SK-N-SH treated with all-trans-retinoic acid at 6 μM for 48 hours (cell line): Measurements from ENCODE around the gene GTF2A1L.
"Not testable (repeated sequence)": the region's sequence is repeated elsewhere in the genome, so short reads cannot be mapped to it uniquely, and the experiment has no call there.

Experiments used
- ATAC-seq: fragments of 200-7000 bp; cut with Tn5 transposase; 3 replicates; pipeline ENCODE4 v1.9.1; 2020; ENCODE audit warnings: mild to moderate bottlenecking, moderate library complexity
- ARNTL ChIP-seq: fragments of 450-650 bp; formaldehyde crosslinking; IDR thresholded peaks from 2 replicates; pipeline ENCODE4 v1.5.0; 2020; ENCODE audit warnings: low read depth, mild to moderate bottlenecking, moderate library complexity, borderline replicate concordance
- BACH2 ChIP-seq: fragments of 250-450 bp; sonication (Bioruptor Pico); IDR thresholded peaks from 2 replicates; pipeline ENCODE4 v1.9.0; 2021; ENCODE audit warnings: mild to moderate bottlenecking, borderline replicate concordance
- CREB5 ChIP-seq: fragments of 250-450 bp; sonication (Bioruptor Pico); IDR thresholded peaks from 2 replicates; pipeline ENCODE4 v1.5.1; 2020; ENCODE audit warnings: low read depth, mild to moderate bottlenecking, moderate library complexity
- CSDC2 ChIP-seq: fragments of 250-450 bp; sonication (Bioruptor Pico); IDR thresholded peaks from 2 replicates; pipeline ENCODE4 v1.5.0; 2020; ENCODE audit warnings: mild to moderate bottlenecking, moderate library complexity
- CSRNP3 ChIP-seq: fragments of 250-450 bp; sonication (Bioruptor Pico); IDR thresholded peaks from 2 replicates; pipeline ENCODE4 v1.5.1; 2021; ENCODE audit warnings: mild to moderate bottlenecking, moderate library complexity
- ESRRG ChIP-seq: fragments of 250-450 bp; sonication (Bioruptor Pico); IDR thresholded peaks from 2 replicates; pipeline ENCODE4 v1.6.1; 2021; ENCODE audit warnings: mild to moderate bottlenecking
- GLIS3 ChIP-seq: fragments of 250-450 bp; sonication (Bioruptor Pico); IDR thresholded peaks from 2 replicates; pipeline ENCODE4 v1.5.0; 2020; ENCODE audit warnings: mild to moderate bottlenecking, moderate library complexity
- ISL1 ChIP-seq: fragments of 250-450 bp; sonication (Bioruptor Pico); IDR thresholded peaks from 2 replicates; pipeline ENCODE4 v2.1.2; 2022; ENCODE audit warnings: mild to moderate bottlenecking, moderate library complexity
- OSR1 ChIP-seq: fragments of 250-450 bp; sonication (Bioruptor Pico); IDR thresholded peaks from 2 replicates; pipeline ENCODE4 v1.8.0; 2022; ENCODE audit warnings: moderate library complexity, mild to moderate bottlenecking, inconsistent platforms
- PATZ1 ChIP-seq: fragments of 250-450 bp; sonication (Bioruptor Pico); IDR thresholded peaks from 2 replicates; pipeline ENCODE4 v1.8.0; 2020; ENCODE audit warnings: mild to moderate bottlenecking, moderate library complexity, borderline replicate concordance
- POU6F1 ChIP-seq: fragments of 250-450 bp; sonication (Bioruptor Pico); IDR thresholded peaks from 2 replicates; pipeline ENCODE4 v1.8.0; 2021; ENCODE audit warnings: low read depth, mild to moderate bottlenecking, moderate library complexity, borderline replicate concordance
- PPARA ChIP-seq: fragments of 250-450 bp; sonication (Bioruptor Pico); IDR thresholded peaks from 2 replicates; pipeline ENCODE4 v1.5.0; 2020; ENCODE audit warnings: mild to moderate bottlenecking, borderline replicate concordance
- RARB ChIP-seq: fragments of 250-450 bp; sonication (Bioruptor Pico); IDR thresholded peaks from 2 replicates; pipeline ENCODE4 v1.8.0; 2021; ENCODE audit warnings: mild to moderate bottlenecking, moderate library complexity
- SNAI2 ChIP-seq: fragments of 250-450 bp; sonication (Bioruptor Pico); IDR thresholded peaks from 2 replicates; pipeline ENCODE4 v1.5.0; 2020; ENCODE audit warnings: mild to moderate bottlenecking, moderate library complexity
- TCF4 ChIP-seq: fragments of 250-450 bp; sonication (Bioruptor Pico); IDR thresholded peaks from 2 replicates; pipeline ENCODE4 v1.8.0; 2021; ENCODE audit warnings: mild to moderate bottlenecking, moderate library complexity, borderline replicate concordance
- TOX ChIP-seq: fragments of 250-450 bp; sonication (Bioruptor Pico); IDR thresholded peaks from 2 replicates; pipeline ENCODE4 v1.8.0; 2021; ENCODE audit warnings: mild to moderate bottlenecking, moderate library complexity, borderline replicate concordance
- TSHZ2 ChIP-seq: fragments of 250-450 bp; sonication (Bioruptor Pico); IDR thresholded peaks from 2 replicates; pipeline ENCODE4 v1.5.0; 2020; ENCODE audit warnings: mild to moderate bottlenecking, moderate library complexity
- ZC3H10 ChIP-seq: fragments of 250-450 bp; sonication (Bioruptor Pico); IDR thresholded peaks from 2 replicates; pipeline ENCODE4 v1.5.1; 2021; ENCODE audit warnings: mild to moderate bottlenecking, moderate library complexity
- ZFP3 ChIP-seq: fragments of 250-450 bp; sonication (Bioruptor Pico); IDR thresholded peaks from 2 replicates; pipeline ENCODE4 v1.5.0; 2020; ENCODE audit warnings: mild to moderate bottlenecking, moderate library complexity
- ZNF565 ChIP-seq: fragments of 450-650 bp; formaldehyde crosslinking; conservative IDR thresholded peaks from 2 replicates; pipeline ENCODE4 v1.5.0; 2020; ENCODE audit warnings: low read depth, mild to moderate bottlenecking, moderate library complexity
- ZNF8 ChIP-seq: fragments of 450-650 bp; formaldehyde crosslinking; IDR thresholded peaks from 2 replicates; pipeline ENCODE4 v1.5.0; 2020; ENCODE audit warnings: mild to moderate bottlenecking, moderate library complexity

The GTF2A1L gene

GRCh38 chr2:48607307-48608014 is 10.2 kb upstream of the GTF2A1L start (continued):
- TF ChIP-seq PATZ1 (CRISPR knock-in tag), result no peak
- no peak for TF ChIP-seq TOX (CRISPR knock-in tag)
- no peak for TF ChIP-seq ZNF565 (CRISPR knock-in tag)

- TF ChIP-seq TCF4 (CRISPR knock-in tag) (no peak), ZNF8 (CRISPR knock-in tag) (no peak), PATZ1 (CRISPR knock-in tag) (no peak), TOX (CRISPR knock-in tag) (no peak), BACH2 (no peak), CSRNP3 (no peak), POU6F1 (CRISPR knock-in tag) (no peak), PPARA (CRISPR knock-in tag) (no peak), RARB (CRISPR knock-in tag) (no peak), ISL1 (no peak), ZFP3 (no peak), OSR1 (CRISPR knock-in tag) (no peak), SNAI2 (CRISPR knock-in tag) (no peak), ZC3H10 (CRISPR knock-in tag) (no peak), GLIS3 (CRISPR knock-in tag) (no peak), ARNTL (CRISPR knock-in tag) (no peak), ESRRG (no peak), CREB5 (no peak), CSDC2 (CRISPR knock-in tag) (no peak), TSHZ2 (CRISPR knock-in tag) (no peak)
- TF ChIP-seq, all 23 proteins: peak for 0
- ATAC-seq, result no peak
These were observed 4.4 kb upstream of the GTF2A1L start for GRCh38 chr2:48613211-48613610.

GRCh38 chr2:48614581-48614980 is 3.1 kb upstream of the GTF2A1L start:
- ATAC-seq, result not testable (repeated sequence)
